GM18498 (cell line): ENCODE results near the gene PDE4B.

Experiments
- ATAC-seq: cut with Tn5 transposase; IDR thresholded peaks from one replicate; pipeline ENCODE4 v1.9.1; 2021; ENCODE audit warnings: mild to moderate bottlenecking, moderate library complexity; ENCODE audit not compliant: unreplicated experiment

PDE4B gene

GRCh38 chr1:66172272-66172671, 379.6 kb downstream of the PDE4B start:
- ATAC-seq = no peak

DNA sequence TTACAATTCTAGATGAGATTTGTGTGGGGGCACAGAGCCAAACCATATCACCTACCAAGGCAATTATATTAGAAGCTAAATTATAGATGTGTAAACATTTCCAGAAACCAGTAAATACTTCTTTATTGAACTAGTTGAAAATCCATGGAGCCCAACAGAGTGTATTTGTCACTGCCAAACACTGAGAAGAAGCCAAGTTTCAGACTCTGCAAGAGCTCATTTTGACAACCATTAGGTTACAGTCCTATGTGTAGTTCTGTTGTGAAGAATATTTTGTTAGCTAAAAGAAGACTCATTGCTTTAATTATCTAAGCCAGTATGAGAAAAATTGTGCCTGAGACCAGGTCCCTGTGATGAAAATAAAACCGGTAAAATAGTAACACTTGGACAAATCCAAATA, 382.4 kb downstream of the PDE4B start:
- ATAC-seq = no peak

GRCh38 chr1:66175581-66175980, 382.9 kb downstream of the PDE4B start:
- ATAC-seq = no peak

DNA sequence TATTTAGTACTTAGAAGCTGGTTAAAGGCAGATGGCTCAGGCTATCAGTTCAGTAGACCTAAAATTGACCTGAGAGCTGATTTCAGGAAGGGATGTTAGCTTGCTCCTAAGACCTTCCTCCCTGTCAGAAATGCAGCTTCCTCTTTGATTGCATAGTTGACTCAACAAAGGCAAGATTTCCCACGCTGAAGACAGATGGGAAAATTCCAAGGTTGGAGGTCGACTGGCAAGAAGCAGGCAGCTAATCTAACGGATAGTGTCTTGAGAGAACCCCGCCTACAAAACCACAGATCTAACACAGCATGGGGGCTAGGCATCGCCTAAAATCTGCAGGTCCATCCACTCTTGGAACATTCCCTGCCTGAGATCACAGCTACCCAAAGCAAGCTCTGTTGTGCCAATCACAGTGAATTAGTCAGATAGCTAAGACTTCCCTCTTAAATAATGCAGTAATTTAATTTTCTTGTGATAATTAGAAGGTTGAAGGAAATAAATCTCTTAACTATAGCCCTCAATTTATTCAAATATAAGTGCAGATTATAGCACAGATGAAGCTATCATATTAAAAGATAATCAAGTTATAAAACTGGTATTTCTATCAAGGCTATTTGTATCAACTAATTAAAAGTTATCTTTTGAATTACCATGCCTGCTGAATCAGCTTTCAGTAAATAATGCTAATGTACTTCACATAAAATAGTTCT, 383.5 kb downstream of the PDE4B start:
- no peak for ATAC-seq

- no peak for ATAC-seq
Observed at GRCh38 chr1:66176832-66177231, 384.1 kb downstream of the PDE4B start.

DNA sequence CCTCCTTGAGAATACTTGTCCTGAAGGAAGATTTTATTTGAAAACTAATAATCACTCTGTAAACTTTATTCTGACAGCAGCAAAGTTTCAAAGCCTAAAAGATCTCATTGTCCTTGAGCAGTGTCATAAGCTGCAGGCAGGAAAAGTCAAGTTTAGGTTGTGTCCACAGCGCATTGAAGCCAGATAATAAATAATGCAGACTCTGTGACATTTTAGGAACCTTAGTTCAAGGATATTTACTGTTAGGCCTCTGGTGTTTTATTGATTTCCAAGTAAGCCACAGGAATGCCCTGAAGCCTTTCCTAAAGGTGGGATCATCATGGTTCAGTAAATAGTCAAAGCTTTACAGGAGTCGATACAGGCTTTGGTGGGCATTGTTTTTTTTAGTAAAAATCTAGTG, 384.8 kb downstream of the PDE4B start:
- ATAC-seq = no peak

DNA sequence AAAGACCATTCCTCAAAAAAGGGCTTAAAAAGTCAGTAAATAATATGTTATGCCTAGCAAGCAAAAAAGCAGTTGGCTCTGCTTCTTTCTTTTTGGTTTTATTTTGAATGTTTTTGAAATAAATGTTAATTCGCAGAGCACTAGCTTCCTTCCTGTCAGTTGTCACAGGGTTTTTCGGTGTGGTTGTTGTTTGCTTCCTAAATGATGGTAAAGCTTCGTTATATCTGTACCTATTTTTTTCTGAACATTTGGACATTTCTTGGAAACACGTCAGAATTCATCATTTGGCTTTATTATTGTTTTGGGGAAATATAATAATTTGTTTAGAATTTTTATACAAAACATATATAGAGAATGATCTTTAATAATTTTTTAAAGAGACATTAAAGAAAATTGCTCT, 389.3 kb downstream of the PDE4B start:
- no peak for ATAC-seq

DNA sequence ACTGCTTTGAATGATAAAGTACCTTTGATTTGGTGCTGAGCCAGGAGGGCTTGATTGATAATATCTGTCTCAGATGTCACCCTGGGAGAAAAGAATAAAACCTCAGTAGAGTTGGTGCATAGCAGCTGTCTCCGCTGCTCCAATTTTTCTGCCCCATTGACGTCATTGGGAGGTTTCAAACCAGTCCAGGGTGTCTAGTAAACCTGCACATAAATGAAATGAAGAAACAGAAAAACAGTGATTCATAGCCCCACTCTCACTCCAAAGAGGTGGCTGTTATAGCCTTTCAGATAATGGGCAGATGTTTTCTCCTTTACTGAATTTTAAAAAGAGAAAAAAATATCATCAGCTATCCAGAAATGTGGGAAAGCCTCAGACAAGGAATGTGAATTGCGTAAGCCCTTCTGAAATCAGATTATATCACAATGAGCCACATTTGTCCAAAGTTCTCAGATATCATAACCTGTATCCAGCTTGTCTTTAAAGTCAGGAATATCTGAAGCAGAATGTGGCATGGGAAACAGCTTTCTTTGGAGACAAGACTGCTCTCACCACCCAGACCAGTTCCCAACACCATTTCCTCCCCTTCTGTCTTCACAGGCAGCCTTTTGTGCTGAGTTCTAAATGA, 390.0 kb downstream of the PDE4B start:
- no peak for ATAC-seq

DNA sequence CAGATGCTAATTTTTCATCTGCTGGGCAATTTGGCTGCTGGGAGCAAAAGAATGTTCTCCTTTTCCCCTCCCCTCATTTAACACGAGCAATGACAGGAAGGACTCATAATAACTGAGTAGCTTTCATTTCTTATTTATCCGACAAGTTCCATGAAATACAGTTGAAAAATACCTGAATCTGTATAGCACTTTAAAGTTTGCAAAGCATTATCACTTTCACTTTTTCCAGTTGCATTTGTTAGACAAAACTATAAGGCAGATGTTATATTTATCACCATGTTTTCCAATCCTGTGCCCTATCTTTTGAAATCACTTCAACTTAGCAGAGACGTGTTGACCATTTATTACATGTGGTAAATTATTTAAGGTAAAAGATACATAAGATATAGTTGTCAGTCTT, 390.7 kb downstream of the PDE4B start:
- no peak for ATAC-seq

- ATAC-seq = no peak
Observed at GRCh38 chr1:66197120-66197519, 404.4 kb downstream of the PDE4B start.

GRCh38 chr1:66197785-66198184, 405.1 kb downstream of the PDE4B start:
- ATAC-seq = no peak

GRCh38 chr1:66206563-66207144, 414.0 kb downstream of the PDE4B start:
- ATAC-seq = no peak

GRCh38 chr1:66207484-66207883, 414.8 kb downstream of the PDE4B start:
- ATAC-seq = no peak

DNA sequence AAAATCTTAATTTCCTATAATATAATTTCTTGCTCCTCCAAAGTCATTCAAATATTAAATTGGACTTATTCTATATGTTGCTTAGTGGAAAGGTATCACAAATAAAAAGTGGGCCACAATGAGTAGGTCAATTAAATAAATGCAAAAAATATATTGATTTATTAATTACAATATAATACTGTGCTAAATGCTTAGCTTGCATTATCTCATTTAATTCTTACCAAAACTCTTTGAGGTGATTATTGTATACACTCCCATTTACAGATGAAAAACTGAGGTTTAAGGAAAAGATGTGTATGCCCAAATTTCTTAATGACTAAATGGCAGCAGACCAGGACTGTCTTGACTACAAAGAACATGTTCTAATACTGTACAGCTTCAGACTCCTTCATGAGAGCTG, 415.9 kb downstream of the PDE4B start:
- ATAC-seq = no peak

- ATAC-seq = no peak
Observed at GRCh38 chr1:66210635-66211244, 418.0 kb downstream of the PDE4B start.

DNA sequence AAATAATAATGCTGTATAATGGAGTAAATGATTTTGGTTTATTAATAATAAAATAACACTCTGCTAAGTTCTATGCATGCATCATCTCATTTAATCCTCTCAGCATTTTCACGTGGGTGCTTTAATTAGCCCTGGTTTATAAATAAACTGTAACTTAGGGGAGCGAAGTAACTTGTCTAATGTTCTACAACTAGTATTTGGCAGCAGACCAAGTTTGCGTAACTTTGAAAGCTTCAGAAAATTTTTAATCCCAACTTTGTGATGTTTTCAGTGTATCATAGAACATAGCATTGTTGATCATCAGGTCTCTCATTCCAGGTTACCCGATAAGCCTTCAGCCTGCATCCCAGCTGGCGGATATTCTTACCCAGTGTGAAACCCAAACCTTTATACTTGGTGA, 418.8 kb downstream of the PDE4B start:
- no peak for ATAC-seq

- ATAC-seq = no peak
Observed at GRCh38 chr1:66213491-66213890, 420.8 kb downstream of the PDE4B start.

DNA sequence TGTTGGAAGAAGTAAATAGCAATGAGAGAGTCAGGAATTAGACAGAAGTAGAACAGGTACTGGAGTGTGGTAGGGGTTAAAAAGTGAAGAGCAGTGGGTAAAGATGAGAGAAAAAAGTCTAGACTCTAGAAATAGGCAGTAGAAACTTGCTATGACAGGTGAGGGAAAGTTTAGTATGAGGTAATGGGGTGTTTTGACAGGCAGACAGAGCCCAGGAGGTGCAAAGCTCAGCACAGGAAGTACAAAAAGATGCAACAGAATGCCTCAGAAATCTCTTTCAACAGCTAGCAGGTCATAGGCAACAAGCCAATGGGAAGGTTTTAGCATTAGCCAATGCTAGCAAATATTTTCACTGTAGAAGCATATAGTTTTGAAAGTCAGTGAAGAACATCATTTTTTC, 422.2 kb downstream of the PDE4B start:
- no peak for ATAC-seq

- ATAC-seq = no peak
Observed at GRCh38 chr1:66217021-66217420, 424.3 kb downstream of the PDE4B start.

DNA sequence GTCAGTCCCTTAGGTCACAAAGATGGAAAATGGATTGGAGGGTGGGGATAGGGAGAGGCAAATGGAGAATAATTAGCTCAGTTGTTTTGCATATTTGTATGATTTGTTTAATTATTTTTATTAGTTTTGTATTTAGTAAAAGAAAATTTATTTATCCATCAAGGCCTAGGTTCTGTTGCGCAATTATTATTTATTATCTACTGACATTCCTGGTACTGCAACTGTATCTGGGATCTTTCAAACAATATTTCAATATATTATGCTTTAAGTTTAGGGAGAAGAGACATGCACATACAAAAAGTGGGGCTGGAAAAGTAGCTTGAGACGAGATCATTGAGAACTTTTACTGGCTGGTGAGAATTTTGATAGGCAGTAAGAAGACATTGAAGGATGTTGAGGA, 424.9 kb downstream of the PDE4B start:
- ATAC-seq = no peak

DNA sequence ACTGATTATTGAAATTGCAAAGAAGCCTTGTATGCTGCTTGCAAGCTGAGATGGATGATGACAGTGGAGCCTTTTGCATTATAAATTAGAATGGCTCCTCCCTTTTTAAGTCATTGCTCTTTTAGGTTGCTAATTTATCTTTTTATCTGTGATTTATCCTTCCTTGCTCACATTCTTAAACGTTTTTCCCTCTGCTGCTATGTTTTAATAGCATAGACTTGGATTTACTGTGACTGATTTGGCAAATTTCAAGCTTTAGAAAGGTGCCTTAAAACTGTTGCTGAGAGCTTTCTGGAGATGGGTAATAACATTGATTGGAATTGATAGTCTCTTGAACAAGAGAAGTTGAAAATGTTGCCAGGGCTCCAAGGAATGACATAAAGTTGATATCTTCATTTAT, 427.8 kb downstream of the PDE4B start:
- ATAC-seq = no peak

GRCh38 chr1:66223681-66224080, 431.0 kb downstream of the PDE4B start:
- ATAC-seq = no peak
